ENCODE data around the gene PCDHB2. TPM values are rescaled to one million over a fixed set of nuclear protein-coding genes. Genes with fewer than 3 reads are reported as not detected.
"Not testable (repeated sequence)": the region's sequence is repeated elsewhere in the genome, so short reads cannot be mapped to it uniquely, and the experiment has no call there.

The PCDHB2 gene
- total RNA-seq, 4 donors from 2014 or later = 0.71 to 1.7 (median 1.2) TPM

DNA sequence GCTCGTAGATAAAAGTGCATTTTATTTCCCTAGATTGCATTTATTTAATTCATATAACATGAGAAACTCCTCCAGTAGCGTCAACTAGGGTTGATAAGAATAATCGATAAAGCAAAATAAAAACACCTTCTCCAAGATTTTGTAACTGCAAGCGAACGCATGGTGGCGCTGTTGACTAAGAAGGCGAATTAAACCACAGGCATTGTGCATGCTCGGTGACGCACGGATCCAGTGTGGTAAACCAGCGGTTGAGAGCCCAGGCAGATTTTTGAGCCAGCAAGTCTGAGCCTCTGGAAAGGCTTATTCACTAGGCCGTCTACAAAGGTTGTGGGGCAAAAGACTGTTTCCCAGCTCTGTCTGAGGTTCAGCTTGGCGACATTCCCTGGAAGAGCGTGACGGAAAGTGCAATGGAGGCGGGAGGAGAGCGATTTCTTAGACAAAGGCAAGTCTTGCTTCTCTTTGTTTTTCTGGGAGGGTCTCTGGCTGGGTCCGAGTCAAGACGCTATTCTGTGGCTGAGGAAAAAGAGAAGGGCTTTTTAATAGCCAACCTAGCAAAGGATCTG, 5.9 kb downstream of the PCDHB2 start, which contains the start of gene PCDHB3:
Gene PCDHB3, plus strand, starts transcription at position 231 of the 563 bp plus-strand sequence. Its CDS starts 177 bp downstream, at position 408.
- Histone ChIP-seq H3K27ac (peak within 1 kb of the TSS in 2 of 4 donors; percentile 17 to 39), H3K9me3 (peaks cover 0 to 4% (median 0%) of the 10 kb centered on the region in 3 donors), H3K36me3 (no peaks in the 10 kb centered on the region), H3K27me3 (peaks cover 0 to 6% (median 0%) of the 10 kb centered on the region in 3 donors), H3K4me1 (no peaks in the 10 kb centered on the region), H3K4me3 (peak within 1 kb of the TSS; percentile 13 to 42 (median 26))
- in situ Hi-C loops (cut with MboI; ENCODE audit: low sequenced_read_pairs in 4 of 4) = no loop called here
- no peak for TF ChIP-seq POLR2A (IDR thresholded peaks at IDR 0.05)
- TF ChIP-seq, protein P1, sequence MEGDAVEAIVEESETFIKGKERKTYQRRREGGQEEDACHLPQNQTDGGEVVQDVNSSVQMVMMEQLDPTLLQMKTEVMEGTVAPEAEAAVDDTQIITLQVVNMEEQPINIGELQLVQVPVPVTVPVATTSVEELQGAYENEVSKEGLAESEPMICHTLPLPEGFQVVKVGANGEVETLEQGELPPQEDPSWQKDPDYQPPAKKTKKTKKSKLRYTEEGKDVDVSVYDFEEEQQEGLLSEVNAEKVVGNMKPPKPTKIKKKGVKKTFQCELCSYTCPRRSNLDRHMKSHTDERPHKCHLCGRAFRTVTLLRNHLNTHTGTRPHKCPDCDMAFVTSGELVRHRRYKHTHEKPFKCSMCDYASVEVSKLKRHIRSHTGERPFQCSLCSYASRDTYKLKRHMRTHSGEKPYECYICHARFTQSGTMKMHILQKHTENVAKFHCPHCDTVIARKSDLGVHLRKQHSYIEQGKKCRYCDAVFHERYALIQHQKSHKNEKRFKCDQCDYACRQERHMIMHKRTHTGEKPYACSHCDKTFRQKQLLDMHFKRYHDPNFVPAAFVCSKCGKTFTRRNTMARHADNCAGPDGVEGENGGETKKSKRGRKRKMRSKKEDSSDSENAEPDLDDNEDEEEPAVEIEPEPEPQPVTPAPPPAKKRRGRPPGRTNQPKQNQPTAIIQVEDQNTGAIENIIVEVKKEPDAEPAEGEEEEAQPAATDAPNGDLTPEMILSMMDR (IDR thresholded peaks at IDR 0.05 in 4 of 5, conservative IDR thresholded peaks at IDR 0.05 in 1 of 5) = peak in 2 of 5 experiments; percentile 39 to 49
- no peak for DNase-seq
- intact Hi-C loops (cut with DNase I; ENCODE audit: low total_unique reads) = no loop called here
- no peak for ATAC-seq

DNA sequence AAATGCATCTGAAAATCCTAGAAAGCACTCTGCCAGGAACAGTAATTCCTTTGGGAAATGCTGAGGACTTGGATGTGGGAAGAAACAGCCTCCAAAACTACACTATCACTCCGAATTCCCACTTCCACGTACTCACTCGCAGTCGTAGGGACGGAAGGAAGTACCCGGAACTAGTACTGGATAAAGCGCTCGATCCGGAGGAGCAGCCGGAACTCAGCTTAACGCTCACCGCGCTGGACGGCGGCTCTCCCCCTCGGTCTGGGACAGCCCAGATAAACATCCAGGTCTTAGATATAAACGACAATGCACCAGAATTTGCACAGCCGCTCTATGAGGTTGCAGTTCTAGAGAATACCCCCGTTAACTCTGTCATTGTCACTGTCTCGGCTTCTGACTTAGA, 6.6 kb downstream of the PCDHB2 start:
- H3K9me3 ChIP-seq = peaks cover 0 to 4% (median 0%) of the 10 kb centered on the region in 3 donors
- DNase-seq (no peak), ATAC-seq (no peak)
- H3K27me3 ChIP-seq = peaks cover 0 to 3% (median 0%) of the 10 kb centered on the region in 3 donors
- no peak overlapping the region for H3K27ac ChIP-seq
- H3K4me3 ChIP-seq = peak overlapping the region; percentile 13 to 42 (median 26)
- in situ Hi-C loops (cut with MboI; ENCODE audit: low sequenced_read_pairs in 4 of 4) = no loop called here
- H3K4me1 ChIP-seq = no peaks in the 10 kb centered on the region
- H3K36me3 ChIP-seq = no peaks in the 10 kb centered on the region
- TF ChIP-seq, protein P1 (IDR thresholded peaks at IDR 0.05 in 4 of 5, conservative IDR thresholded peaks at IDR 0.05 in 1 of 5) = no peak
- no peak for TF ChIP-seq POLR2A (IDR thresholded peaks at IDR 0.05)
- intact Hi-C loops (cut with DNase I; ENCODE audit: low total_unique reads) = no loop called here

DNA sequence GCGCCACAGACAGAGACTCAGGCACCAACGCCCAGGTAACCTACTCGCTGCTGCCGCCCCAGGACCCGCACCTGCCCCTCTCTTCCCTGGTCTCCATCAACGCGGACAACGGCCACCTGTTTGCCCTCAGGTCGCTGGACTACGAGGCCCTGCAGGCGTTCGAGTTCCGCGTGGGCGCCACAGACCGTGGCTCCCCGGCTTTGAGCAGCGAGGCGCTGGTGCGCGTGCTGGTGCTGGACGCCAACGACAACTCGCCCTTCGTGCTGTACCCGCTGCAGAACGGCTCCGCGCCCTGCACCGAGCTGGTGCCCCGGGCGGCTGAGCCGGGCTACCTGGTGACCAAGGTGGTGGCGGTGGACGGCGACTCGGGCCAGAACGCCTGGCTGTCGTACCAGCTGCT, 7.7 kb downstream of the PCDHB2 start:
- DNase-seq; intact Hi-C loops (cut with DNase I; ENCODE audit: low total_unique reads); H3K27me3 ChIP-seq; H3K4me3 ChIP-seq; ATAC-seq; H3K4me1 ChIP-seq; in situ Hi-C loops (cut with MboI; ENCODE audit: low sequenced_read_pairs in 4 of 4); H3K36me3 ChIP-seq; H3K27ac ChIP-seq; H3K9me3 ChIP-seq: not testable (repeated sequence)

DNA sequence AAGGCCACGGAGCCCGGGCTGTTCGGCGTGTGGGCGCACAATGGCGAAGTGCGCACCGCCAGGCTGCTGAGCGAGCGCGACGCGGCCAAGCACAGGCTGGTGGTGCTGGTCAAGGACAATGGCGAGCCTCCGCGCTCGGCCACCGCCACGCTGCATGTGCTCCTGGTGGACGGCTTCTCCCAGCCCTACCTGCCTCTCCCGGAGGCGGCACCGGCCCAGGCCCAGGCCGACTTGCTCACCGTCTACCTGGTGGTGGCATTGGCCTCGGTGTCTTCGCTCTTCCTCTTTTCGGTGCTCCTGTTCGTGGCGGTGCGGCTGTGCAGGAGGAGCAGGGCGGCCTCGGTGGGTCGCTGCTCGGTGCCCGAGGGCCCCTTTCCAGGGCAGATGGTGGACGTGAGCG, 8.1 kb downstream of the PCDHB2 start:
- DNase-seq; H3K4me3 ChIP-seq; in situ Hi-C loops (cut with MboI; ENCODE audit: low sequenced_read_pairs in 4 of 4); H3K4me1 ChIP-seq; ATAC-seq; intact Hi-C loops (cut with DNase I; ENCODE audit: low total_unique reads); H3K36me3 ChIP-seq; H3K27ac ChIP-seq; H3K9me3 ChIP-seq; H3K27me3 ChIP-seq: not testable (repeated sequence)

DNA sequence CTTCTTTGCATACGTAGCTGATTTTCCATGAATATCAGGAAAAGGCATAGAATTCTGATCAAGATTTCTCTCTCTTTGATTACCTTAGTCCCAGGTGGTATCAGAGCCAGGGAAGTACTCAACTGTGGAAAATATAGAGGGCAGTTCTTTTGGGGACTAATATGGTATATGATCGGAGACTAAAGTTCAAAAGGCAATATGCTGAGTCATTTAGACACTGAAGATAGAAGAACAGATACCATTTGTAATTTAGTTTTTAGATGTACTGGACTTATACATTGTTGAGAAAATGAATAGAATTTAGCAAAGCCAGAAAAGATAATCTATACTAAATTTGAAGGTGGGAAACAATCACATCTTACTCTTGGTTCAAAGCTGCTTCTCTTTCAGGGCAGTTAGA, 10.9 kb downstream of the PCDHB2 start:
- intact Hi-C loops (cut with DNase I; ENCODE audit: low total_unique reads) = no loop called here
- DNase-seq (no peak), ATAC-seq (no peak)
- Histone ChIP-seq H3K9me3 (peaks cover 0 to 4% (median 0%) of the 10 kb centered on the region in 3 donors), H3K27ac (no peak overlapping the region), H3K27me3 (peaks cover 0 to 3% (median 0%) of the 10 kb centered on the region in 3 donors), H3K4me1 (no peaks in the 10 kb centered on the region), H3K4me3 (no peak overlapping the region), H3K36me3 (no peaks in the 10 kb centered on the region)
- no peak for TF ChIP-seq POLR2A (IDR thresholded peaks at IDR 0.05)
- TF ChIP-seq, protein P1 (IDR thresholded peaks at IDR 0.05 in 4 of 5, conservative IDR thresholded peaks at IDR 0.05 in 1 of 5) = no peak
- in situ Hi-C loops (cut with MboI; ENCODE audit: low sequenced_read_pairs in 4 of 4) = no loop called here

DNA sequence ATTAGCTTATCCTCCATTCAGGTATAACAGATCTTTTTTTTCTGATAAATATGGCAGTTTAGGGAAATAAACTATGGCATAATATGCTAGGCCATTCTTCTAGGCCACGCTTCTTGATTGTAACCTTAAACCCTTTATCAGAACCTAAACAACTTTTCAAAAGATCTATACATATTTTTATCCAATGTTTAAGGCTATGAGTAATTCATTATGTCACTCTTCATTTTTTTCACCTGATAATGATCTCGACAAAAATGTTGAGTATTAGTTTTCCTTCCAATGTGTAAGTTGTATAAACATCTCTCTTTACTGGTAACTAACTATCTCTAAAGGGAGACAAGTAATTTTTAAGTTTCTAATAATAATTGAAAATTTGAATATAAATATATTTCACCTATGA, 24.8 kb downstream of the PCDHB2 start:
- no peaks in the 10 kb centered on the region for H3K4me1 ChIP-seq
- H3K9me3 ChIP-seq = no peaks in the 10 kb centered on the region
- no peak overlapping the region for H3K27ac ChIP-seq
- H3K4me3 ChIP-seq = no peak overlapping the region
- no peak for ATAC-seq
- no peak for DNase-seq
- intact Hi-C loops (cut with DNase I; ENCODE audit: low total_unique reads) (no loop called here), in situ Hi-C loops (cut with MboI; ENCODE audit: low sequenced_read_pairs in 4 of 4) (no loop called here)
- TF ChIP-seq, protein P1 (IDR thresholded peaks at IDR 0.05 in 4 of 5, conservative IDR thresholded peaks at IDR 0.05 in 1 of 5) = no peak
- TF ChIP-seq POLR2A (IDR thresholded peaks at IDR 0.05) = no peak
- no peaks in the 10 kb centered on the region for H3K27me3 ChIP-seq
- H3K36me3 ChIP-seq = no peaks in the 10 kb centered on the region
